ENCODE results near the gene SCFD2.

GRCh38 chr4:53040459-53040815, 325.4 kb downstream of the SCFD2 start:
- TF ChIP-seq CTCF (IDR thresholded peaks at IDR 0.05; ENCODE audit: insufficient read depth, low read length) = no peak
- no peak for TF ChIP-seq REST (IDR thresholded peaks at IDR 0.05; ENCODE audit: insufficient replicate concordance, low read depth)
- no peak for TF ChIP-seq POLR2AphosphoS5 (IDR thresholded peaks at IDR 0.05; ENCODE audit: low read depth)
- TF ChIP-seq GABPA (IDR thresholded peaks at IDR 0.05; ENCODE audit: low read depth) = no peak

Measured in HL-60 (cell line).